WTC11 (cell line): ENCODE measurements around the gene CCNQ. TPM values are rescaled to one million over a fixed set of nuclear protein-coding genes. Genes with fewer than 3 reads are reported as not detected.

Experiments used
- ATAC-seq: fragments of 200-7000 bp; cut with Tn5 transposase; 2 replicates; pipeline ENCODE4 v1.10.0; 2021; ENCODE audit warnings: mild to moderate bottlenecking, moderate library complexity
- CTCF ChIA-PET: fragments of 300-600 bp; sonication (Branson Sonifier 250); formaldehyde crosslinking; loops from one replicate; lab custom pipeline; 2021; ENCODE audit warnings: antibody characterized with exemption; lab: Charles Lee
- POLR2A ChIA-PET: fragments of 350-600 bp; sonication (Branson Sonifier 250); formaldehyde crosslinking; loops from one replicate; lab custom pipeline; 2021; ENCODE audit warnings: antibody characterized with exemption; lab: Charles Lee
- DNase-seq: peaks from one replicate; pipeline ENCODE4 v3.0.0; 2021; ENCODE audit warnings: low spot score
- H3K27ac Mint-ChIP-seq: 2 replicates; pipeline ENCODE4 v1.8.0; 2021; ENCODE audit warnings: mixed read lengths
- H3K27me3 Mint-ChIP-seq: 2 replicates; pipeline ENCODE4 v1.8.0; 2021; ENCODE audit warnings: low read depth, mild to moderate bottlenecking, moderate library complexity, mixed read lengths
- H3K36me3 Mint-ChIP-seq: 2 replicates; pipeline ENCODE4 v1.8.0; 2021; ENCODE audit warnings: mixed read lengths
- H3K4me1 Mint-ChIP-seq: 2 replicates; pipeline ENCODE4 v1.8.0; 2022; ENCODE audit warnings: mixed read lengths
- H3K4me3 Mint-ChIP-seq: 2 replicates; pipeline ENCODE4 v1.8.0; 2021; ENCODE audit warnings: mild to moderate bottlenecking, moderate library complexity, mixed read lengths
- H3K9me3 Mint-ChIP-seq: 2 replicates; pipeline ENCODE4 v1.8.0; 2021; ENCODE audit warnings: mixed read lengths
- AFF4 ChIP-seq: sonication (generic); formaldehyde crosslinking; IDR thresholded peaks from 2 replicates; pipeline ENCODE4 v1.8.1; 2023; ENCODE audit warnings: mild to moderate bottlenecking, missing genetic modification reagents, borderline replicate concordance
- E2F4 ChIP-seq: sonication (generic); formaldehyde crosslinking; IDR thresholded peaks from 2 replicates; pipeline ENCODE4 v1.8.1; 2022; ENCODE audit warnings: low read depth, mild to moderate bottlenecking, moderate library complexity, missing genetic modification reagents, borderline replicate concordance
- ERG ChIP-seq: fragments of 250-450 bp; sonication (Bioruptor Pico); IDR thresholded peaks from 2 replicates; pipeline ENCODE4 v1.8.0; 2021; ENCODE audit warnings: mild to moderate bottlenecking
- FOXP4 ChIP-seq: sonication (generic); formaldehyde crosslinking; IDR thresholded peaks from 2 replicates; pipeline ENCODE4 v1.8.0; 2022; ENCODE audit warnings: mild to moderate bottlenecking, missing genetic modification reagents
- GRHL2 ChIP-seq: fragments of 250-450 bp; sonication (Bioruptor Pico); IDR thresholded peaks from 2 replicates; pipeline ENCODE4 v1.8.0; 2022; ENCODE audit warnings: mild to moderate bottlenecking, moderate library complexity; ENCODE audit not compliant: insufficient replicate concordance, severe bottlenecking
- GTF2I ChIP-seq: fragments of 250-450 bp; sonication (Bioruptor Pico); conservative IDR thresholded peaks from 2 replicates; pipeline ENCODE4 v1.4.0; 2021; ENCODE audit warnings: mild to moderate bottlenecking
- MLX ChIP-seq: sonication (generic); formaldehyde crosslinking; IDR thresholded peaks from 2 replicates; pipeline ENCODE4 v1.8.1; 2023; ENCODE audit warnings: mild to moderate bottlenecking, missing genetic modification reagents, moderate library complexity
- NR3C1 ChIP-seq: sonication (generic); formaldehyde crosslinking; conservative IDR thresholded peaks from 2 replicates; pipeline ENCODE4 v1.8.1; 2023; ENCODE audit warnings: low read depth, mild to moderate bottlenecking, missing genetic modification reagents
- OVOL2 ChIP-seq: fragments of 250-450 bp; sonication (Bioruptor Pico); IDR thresholded peaks from 2 replicates; pipeline ENCODE4 v1.9.0; 2021; ENCODE audit warnings: mild to moderate bottlenecking, borderline replicate concordance
- RELA ChIP-seq: sonication (generic); formaldehyde crosslinking; IDR thresholded peaks from 2 replicates; pipeline ENCODE4 v1.8.1; 2022; ENCODE audit warnings: missing genetic modification reagents, mild to moderate bottlenecking, borderline replicate concordance
- SMAD3 ChIP-seq: sonication (generic); formaldehyde crosslinking; IDR thresholded peaks from 2 replicates; pipeline ENCODE4 v1.8.0; 2022; ENCODE audit warnings: missing genetic modification reagents, mild to moderate bottlenecking, borderline replicate concordance
- TEAD1 ChIP-seq: sonication (generic); formaldehyde crosslinking; IDR thresholded peaks from 2 replicates; pipeline ENCODE4 v1.8.0; 2022; ENCODE audit warnings: mild to moderate bottlenecking, missing genetic modification reagents
- ZNF121 ChIP-seq: sonication (generic); formaldehyde crosslinking; IDR thresholded peaks from 2 replicates; pipeline ENCODE4 v1.8.0; 2023; ENCODE audit warnings: missing genetic modification reagents
- ZNF138 ChIP-seq: sonication (generic); formaldehyde crosslinking; conservative IDR thresholded peaks from 2 replicates; pipeline ENCODE4 v1.8.1; 2022; ENCODE audit warnings: mild to moderate bottlenecking, moderate library complexity, missing genetic modification reagents
- ZNF512 ChIP-seq: sonication (generic); formaldehyde crosslinking; IDR thresholded peaks from 2 replicates; pipeline ENCODE4 v1.8.1; 2022; ENCODE audit warnings: missing genetic modification reagents, borderline replicate concordance
- total RNA-seq: library from RNA; stranded (reverse); gene quantifications from 3 replicates; pipeline ENCODE4 v1.2.3, GENCODE V29; 2021

The CCNQ gene
- total RNA-seq, 1 experiment from 2014 or later = 17.4 TPM

- TF ChIP-seq E2F4 (CRISPR knock-in tag) (no peak), FOXP4 (CRISPR knock-in tag) (no peak), RELA (CRISPR knock-in tag) (no peak), MLX (no peak), SMAD3 (CRISPR knock-in tag) (no peak), ZNF512 (CRISPR knock-in tag) (no peak), GRHL2 (CRISPR knock-in tag) (no peak), OVOL2 (CRISPR knock-in tag) (no peak), AFF4 (CRISPR knock-in tag) (no peak), ZNF121 (CRISPR knock-in tag) (no peak)
- TF ChIP-seq, all 79 proteins: peak for 0
These were observed 36.4 kb downstream of the CCNQ start (continued) for GRCh38 chrX:153562546-153562945.

- Mint-ChIP-seq H3K4me3 (no peak overlapping the region), H3K9me3 (no peaks in the 10 kb centered on the region), H3K27me3 (no peaks in the 10 kb centered on the region; the same call in 1 of the 2 replicates), H3K27ac (no peak overlapping the region), H3K4me1 (peaks cover 3% of the 10 kb centered on the region), H3K36me3 (no peaks in the 10 kb centered on the region)
- ChIA-PET CTCF (interaction anchor here (1.5 to 1.8 kb wide), 2 partner anchors 22 to 108 kb away, joined by 4 to 8 read pairs; no protein-coding TSS in a partner anchor), POLR2A (no interaction called here)
- TF ChIP-seq TEAD1 (CRISPR knock-in tag) = no peak
- no peak for TF ChIP-seq MLX
- TF ChIP-seq NR3C1 (CRISPR knock-in tag) = no peak
- no peak for TF ChIP-seq ZNF138 (CRISPR knock-in tag)
- TF ChIP-seq ERG = no peak
- TF ChIP-seq GTF2I (CRISPR knock-in tag) = no peak
- no peak for ATAC-seq
- no peak for DNase-seq
These were observed 37.6 kb downstream of the CCNQ start for GRCh38 chrX:153561337-153561736.
